Naive thymus-derived CD8-positive, alpha-beta T cell (primary cell): Measurements from ENCODE around the gene ANKS1B. TPM values are rescaled to one million over a fixed set of nuclear protein-coding genes. Genes with fewer than 3 reads are reported as not detected.

Experiments
- ATAC-seq, 2 donors: fragments of 150-1000 bp; cut with Tn5 transposase in 1 of 2; sonication (Bioruptor Pico), chemical (Tn5 transposase) in 1 of 2; 1 replicate in 1 of 2; 2 replicates in 1 of 2; pipeline ENCODE4 v1.10.0; 2021; ENCODE audit warnings: mild to moderate bottlenecking in 2 of 2, moderate library complexity in 2 of 2
- POLR2A ChIA-PET: fragments of 350-600 bp; sonication (Branson Sonifier 250); formaldehyde crosslinking; loops from one replicate; lab custom pipeline; 2021; ENCODE audit warnings: antibody characterized with exemption; lab: Charles Lee
- DNase-seq, 10 donors: peaks; one replicate each; pipeline versions ENCODE4 v3.0.0 to v3.0.0-alpha.2; 2020 to 2022
- H3K27ac Mint-ChIP-seq, 10 donors: one replicate each; pipeline ENCODE4 v1.8.0; 2020 to 2022; ENCODE audit warnings: mild to moderate bottlenecking in 10 of 10, mixed read lengths in 10 of 10, moderate library complexity in 4 of 10, inconsistent platforms in 1 of 10
- H3K27me3 Mint-ChIP-seq, 5 donors: one replicate each; pipeline ENCODE4 v1.8.0; 2021 to 2022; ENCODE audit warnings: mixed read lengths in 5 of 5
- H3K36me3 Mint-ChIP-seq, 3 donors: one replicate each; pipeline ENCODE4 v1.8.0; 2020 to 2022; ENCODE audit warnings: mixed read lengths in 3 of 3, mild to moderate bottlenecking in 2 of 3, inconsistent platforms in 1 of 3
- H3K4me1 Mint-ChIP-seq, 4 donors: one replicate each; pipeline ENCODE4 v1.8.0; 2021 to 2022; ENCODE audit warnings: mixed read lengths in 4 of 4
- H3K4me3 Mint-ChIP-seq, 10 donors: one replicate each; pipeline ENCODE4 v1.8.0; 2020 to 2022; ENCODE audit warnings: mild to moderate bottlenecking in 10 of 10, mixed read lengths in 10 of 10, moderate library complexity in 6 of 10, inconsistent platforms in 1 of 10
- H3K9me3 Mint-ChIP-seq, 9 donors: one replicate each; pipeline ENCODE4 v1.8.0; 2020 to 2022; ENCODE audit warnings: mixed read lengths in 9 of 9, mild to moderate bottlenecking in 3 of 9, inconsistent platforms in 1 of 9, moderate library complexity in 1 of 9
- polyA plus RNA-seq, 3 donors: library from polyadenylated mRNA; unstranded; fragments of 300-500 nt; fragmentation: Illumina TruSeq; gene quantifications; one replicate each; pipeline ENCODE4 v1.2.3, GENCODE V29; 2021
- total RNA-seq, 8 experiments: library from RNA in 2 of 8; stranded (reverse) in 2 of 8; gene quantifications; one replicate each; pipeline ENCODE4 v1.2.3 and lab custom pipeline; 2021 to 2026

The ANKS1B gene
- total and polyA plus RNA-seq, 5 experiments from 2014 or later, result not detected

DNA sequence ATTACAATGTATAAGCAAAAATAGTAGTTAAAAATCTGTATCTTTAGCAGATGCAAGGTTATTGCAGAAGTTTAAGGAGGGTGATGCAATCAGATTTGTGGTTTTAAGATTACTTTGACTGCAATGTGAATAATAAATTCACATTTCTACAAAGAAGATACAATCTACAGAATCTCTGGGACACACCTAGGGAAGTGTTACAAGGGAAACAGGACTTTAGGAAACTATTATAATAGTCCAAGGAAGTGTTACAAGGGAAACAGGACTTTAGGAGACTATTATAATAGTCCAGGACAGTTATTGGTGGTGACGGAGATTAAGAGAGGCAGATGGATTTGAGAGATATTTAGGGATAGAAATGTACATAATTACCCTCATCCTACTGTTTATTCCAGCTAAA, 491.5 kb downstream of the ANKS1B start:
- DNase-seq (no peak), ATAC-seq (no peak)
- Mint-ChIP-seq H3K9me3 (peaks cover 3 to 19% (median 11%) of the 10 kb centered on the region in 9 donors), H3K4me1 (no peaks in the 10 kb centered on the region), H3K27ac (no peak overlapping the region), H3K4me3 (no peak overlapping the region), H3K36me3 (no peaks in the 10 kb centered on the region), H3K27me3 (no peaks in the 10 kb centered on the region)
- POLR2A ChIA-PET, result no interaction called here

DNA sequence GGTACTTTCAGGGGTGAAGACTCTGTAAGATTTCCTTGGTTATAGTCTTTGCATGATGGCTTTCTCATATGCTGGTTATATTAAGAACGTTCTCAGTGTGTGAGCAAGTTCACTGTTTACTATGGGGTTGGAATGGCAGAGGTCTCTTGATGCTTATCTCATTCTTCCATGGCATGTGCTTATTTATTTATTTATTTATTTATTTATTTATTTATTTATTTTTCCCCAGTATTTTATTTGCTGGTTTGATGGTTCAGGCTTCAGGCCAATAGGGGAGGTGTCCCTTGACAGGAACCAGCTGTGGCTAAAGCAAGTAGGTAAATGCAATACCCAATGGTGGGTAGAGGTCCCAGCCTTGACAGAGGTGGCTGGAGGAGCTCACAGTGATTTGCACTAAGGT, 498.5 kb downstream of the ANKS1B start:
- ATAC-seq (no peak), DNase-seq (no peak)
- H3K27me3 Mint-ChIP-seq, result no peaks in the 10 kb centered on the region
- H3K4me1 Mint-ChIP-seq, result no peaks in the 10 kb centered on the region
- H3K4me3 Mint-ChIP-seq, result no peak overlapping the region
- peaks cover 0 to 5% (median 0%) of the 10 kb centered on the region in 3 donors for H3K36me3 Mint-ChIP-seq
- H3K27ac Mint-ChIP-seq, result no peak overlapping the region
- POLR2A ChIA-PET, result no interaction called here
- H3K9me3 Mint-ChIP-seq, result peaks cover 7 to 48% (median 22%) of the 10 kb centered on the region in 9 donors

DNA sequence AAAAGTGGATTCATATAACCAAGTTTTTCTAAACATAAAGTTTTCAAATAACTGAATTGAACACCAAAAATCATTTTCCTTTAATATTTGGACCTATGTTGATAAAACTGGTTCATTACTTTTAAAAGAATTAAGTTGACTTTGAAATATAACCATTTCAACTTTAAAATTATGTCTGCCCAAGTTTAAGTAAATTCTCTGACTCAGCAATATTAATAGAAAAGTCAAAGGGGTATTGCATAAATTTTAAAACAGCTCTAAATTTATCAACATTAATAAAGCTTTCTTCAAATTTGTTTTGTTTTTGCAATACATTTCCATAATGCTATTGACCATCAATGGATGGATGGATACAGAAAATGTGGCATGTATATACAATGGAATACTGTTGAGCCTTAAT, 505.6 kb downstream of the ANKS1B start:
- H3K4me1 Mint-ChIP-seq, result no peaks in the 10 kb centered on the region
- H3K36me3 Mint-ChIP-seq, result no peaks in the 10 kb centered on the region
- ATAC-seq, result no peak
- H3K9me3 Mint-ChIP-seq, result peaks cover 1 to 30% (median 9%) of the 10 kb centered on the region in 9 donors
- H3K27me3 Mint-ChIP-seq, result no peaks in the 10 kb centered on the region
- H3K4me3 Mint-ChIP-seq, result no peak overlapping the region
- DNase-seq, result no peak
- no peak overlapping the region for H3K27ac Mint-ChIP-seq
- POLR2A ChIA-PET, result no interaction called here

DNA sequence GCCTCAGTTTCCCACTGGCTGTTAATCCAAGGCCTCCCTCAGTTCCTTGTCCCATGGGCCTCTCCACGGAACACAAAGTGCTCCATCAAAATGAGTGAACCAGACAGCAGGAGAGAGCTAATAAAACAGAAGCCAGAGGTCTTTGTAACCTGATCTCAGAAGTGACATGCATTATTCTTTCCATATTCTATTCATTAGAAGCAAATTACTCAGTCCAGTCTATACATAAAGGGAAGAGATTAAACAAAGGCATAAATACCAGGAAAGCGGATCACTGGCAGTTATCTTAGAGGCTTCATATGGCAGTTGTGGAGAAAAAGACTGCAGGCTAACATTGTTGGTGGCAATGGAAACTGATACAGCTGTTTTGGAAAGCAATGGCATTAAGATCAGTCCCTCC, 507.8 kb downstream of the ANKS1B start:
- DNase-seq, result no peak
- no peaks in the 10 kb centered on the region for H3K4me1 Mint-ChIP-seq
- peaks cover 0 to 10% (median 4%) of the 10 kb centered on the region in 9 donors for H3K9me3 Mint-ChIP-seq
- POLR2A ChIA-PET, result no interaction called here
- no peak overlapping the region for H3K4me3 Mint-ChIP-seq
- no peaks in the 10 kb centered on the region for H3K36me3 Mint-ChIP-seq
- no peak for ATAC-seq
- no peak overlapping the region for H3K27ac Mint-ChIP-seq
- no peaks in the 10 kb centered on the region for H3K27me3 Mint-ChIP-seq

DNA sequence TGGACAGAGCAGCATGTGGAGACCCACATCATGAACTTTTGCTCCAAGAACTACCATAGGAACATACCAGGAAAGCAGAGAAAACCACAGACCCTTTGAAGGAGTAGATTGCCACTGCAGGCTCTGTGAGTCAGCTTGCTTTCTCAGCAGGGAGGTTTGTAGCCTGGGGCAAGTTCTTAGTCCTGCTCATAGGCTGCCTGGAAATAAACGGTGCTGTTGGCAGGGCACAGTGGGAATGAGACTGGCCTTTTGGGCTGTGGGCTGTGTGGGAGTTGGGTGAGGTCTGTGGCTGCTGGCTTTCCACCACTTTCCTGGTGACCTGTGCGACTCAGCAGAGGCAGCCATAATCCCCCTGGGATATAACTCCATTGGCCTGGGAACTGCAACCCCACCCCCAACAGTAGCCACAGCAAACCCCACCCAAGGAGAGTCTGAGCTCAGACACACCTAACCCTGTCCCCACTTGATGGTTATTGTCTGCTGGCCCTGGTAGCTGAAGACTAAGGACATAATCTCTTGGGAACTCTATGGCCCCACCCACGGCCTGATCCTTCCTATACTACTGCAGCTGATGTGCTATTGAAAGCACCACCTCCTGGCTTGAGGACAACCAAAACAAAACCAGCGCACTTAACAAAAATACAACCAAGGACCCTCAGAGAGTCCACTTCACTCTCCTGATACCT, 529.2 kb downstream of the ANKS1B start:
- no peaks in the 10 kb centered on the region for H3K4me1 Mint-ChIP-seq
- POLR2A ChIA-PET, result no interaction called here

DNA sequence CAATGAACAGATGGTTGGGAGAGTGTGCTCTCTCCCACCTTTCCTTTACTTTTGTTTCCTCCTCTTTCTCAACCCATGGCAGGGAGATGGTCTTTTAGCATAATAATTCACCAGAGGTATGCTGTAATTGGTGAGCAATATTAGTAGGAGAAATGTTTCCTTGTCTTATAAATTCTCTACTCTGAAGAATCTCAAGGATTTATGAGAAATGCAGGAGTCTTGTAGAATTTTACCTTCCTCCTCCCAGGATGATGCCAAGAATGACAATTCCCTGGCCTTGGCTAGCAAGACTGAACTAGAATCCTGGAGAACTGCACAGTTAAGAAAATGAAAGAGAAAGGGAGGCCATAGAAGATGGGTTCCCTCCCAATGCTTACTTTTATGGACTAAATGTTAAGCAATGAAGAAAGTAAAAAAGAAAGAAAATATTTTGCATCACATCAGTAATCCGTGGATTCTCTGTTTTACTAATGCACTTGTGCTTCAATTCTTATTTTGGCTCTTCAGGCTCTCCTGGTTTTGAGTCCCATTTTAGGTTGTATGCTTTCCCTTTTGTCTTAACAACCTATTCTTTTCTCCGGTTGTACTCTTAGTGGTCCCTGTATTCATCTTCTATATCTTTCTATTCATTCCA, 530.1 kb downstream of the ANKS1B start:
- POLR2A ChIA-PET, result no interaction called here
- Mint-ChIP-seq H3K27me3 (peaks cover 0 to under 1% (median 0%) of the 10 kb centered on the region in 5 donors), H3K9me3 (peaks cover 4 to 36% (median 10%) of the 10 kb centered on the region in 9 donors), H3K4me1 (no peaks in the 10 kb centered on the region), H3K27ac (no peak overlapping the region), H3K4me3 (no peak overlapping the region), H3K36me3 (no peaks in the 10 kb centered on the region)
- no peak for DNase-seq
- ATAC-seq, result no peak

More for the DNA sequence above, 529.2 kb downstream of the ANKS1B start:
- DNase-seq (no peak), ATAC-seq (no peak)
- Mint-ChIP-seq H3K36me3 (no peaks in the 10 kb centered on the region), H3K27me3 (peaks cover 0 to 2% (median 0%) of the 10 kb centered on the region in 5 donors), H3K27ac (no peak overlapping the region), H3K4me3 (no peak overlapping the region), H3K9me3 (peaks cover 4 to 44% (median 12%) of the 10 kb centered on the region in 9 donors)

DNA sequence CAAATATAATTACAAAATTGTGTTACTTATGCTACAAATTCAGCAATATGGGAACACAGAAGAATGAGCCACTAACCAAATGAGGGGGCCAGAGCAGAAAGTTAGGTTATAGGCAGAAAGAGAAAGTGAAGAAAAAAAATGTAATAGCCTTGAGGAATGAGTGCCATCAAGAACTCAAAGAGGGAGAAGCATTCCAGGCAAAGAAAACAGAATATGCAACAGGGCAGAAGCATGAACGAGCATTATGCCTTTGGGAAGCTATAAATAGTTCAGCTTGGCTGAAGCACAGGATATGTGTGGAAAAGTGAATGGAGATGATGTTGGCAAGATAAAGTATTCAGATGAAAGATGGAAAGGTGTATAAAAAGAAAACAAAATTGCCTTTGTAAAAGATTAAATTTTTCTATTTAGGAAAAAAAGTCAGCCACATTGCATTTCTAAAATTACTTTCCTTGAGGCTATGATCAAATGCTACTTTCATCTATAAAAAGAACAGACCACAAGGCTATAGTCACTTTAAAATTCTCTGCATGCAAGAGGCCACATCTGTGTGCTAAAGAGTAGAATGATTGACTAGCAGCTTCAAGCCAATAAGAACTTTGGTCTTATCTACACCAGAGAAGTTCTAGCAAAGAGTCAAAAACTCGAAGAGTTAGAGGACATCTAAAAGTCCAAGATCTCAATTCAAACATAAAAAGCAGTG, 530.7 kb downstream of the ANKS1B start:
- no peak for DNase-seq
- Mint-ChIP-seq H3K4me3 (no peak overlapping the region), H3K9me3 (peaks cover 0 to 35% (median 7%) of the 10 kb centered on the region in 9 donors), H3K27me3 (no peaks in the 10 kb centered on the region), H3K27ac (no peak overlapping the region), H3K4me1 (no peaks in the 10 kb centered on the region), H3K36me3 (no peaks in the 10 kb centered on the region)
- POLR2A ChIA-PET, result no interaction called here
- ATAC-seq, result no peak

DNA sequence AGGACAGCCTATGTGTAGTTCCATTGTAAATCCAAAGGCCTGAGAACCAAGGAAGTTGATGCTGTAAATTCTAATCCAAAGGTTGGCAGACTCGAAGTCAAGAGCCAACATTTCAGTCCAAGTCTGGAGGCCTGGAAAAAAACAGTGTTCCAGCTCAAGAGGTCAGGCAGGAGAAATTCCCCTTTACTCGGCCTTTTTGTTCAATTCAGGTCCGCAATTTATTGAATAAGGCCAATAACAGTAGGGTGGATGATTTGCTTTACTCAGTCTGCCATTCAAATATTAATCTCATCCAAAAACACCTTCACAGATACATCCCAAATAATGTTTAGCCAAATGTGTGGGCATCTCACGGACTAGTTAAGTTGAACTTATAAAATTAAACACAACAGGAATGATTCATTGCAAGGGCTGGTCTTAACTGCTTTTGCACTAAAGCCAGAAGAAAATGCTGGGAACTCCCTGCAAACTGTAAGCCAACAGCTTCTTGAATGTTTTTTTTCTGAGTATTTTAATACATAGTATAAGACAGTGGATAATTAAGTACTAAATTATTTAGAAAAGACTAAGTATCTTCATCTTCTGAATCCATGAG, 534.6 kb downstream of the ANKS1B start:
- POLR2A ChIA-PET, result no interaction called here
- no peaks in the 10 kb centered on the region for H3K27me3 Mint-ChIP-seq

DNA sequence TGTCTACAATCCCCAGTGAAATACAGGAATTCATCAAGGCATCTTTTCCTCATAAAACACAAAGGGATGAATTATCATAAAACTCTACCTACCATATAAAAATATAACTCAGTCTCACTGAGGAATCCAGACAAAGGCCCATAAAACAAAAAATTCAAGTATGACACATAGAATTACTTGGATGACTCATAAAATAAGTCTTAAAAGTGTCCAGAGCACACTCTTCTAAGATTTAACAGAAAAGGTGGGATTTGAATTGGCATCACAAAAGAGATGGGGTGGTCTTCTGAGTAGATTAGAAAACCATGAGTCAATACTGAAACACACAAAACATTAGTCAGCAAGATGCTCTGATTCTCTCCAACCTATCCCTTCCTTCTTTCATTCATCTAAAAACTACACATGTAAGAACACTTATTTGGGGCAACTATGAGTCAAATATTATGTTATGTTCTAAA, 539.8 kb downstream of the ANKS1B start:
- H3K36me3 Mint-ChIP-seq, result no peaks in the 10 kb centered on the region
- POLR2A ChIA-PET, result no interaction called here
- H3K27me3 Mint-ChIP-seq, result no peaks in the 10 kb centered on the region
- no peaks in the 10 kb centered on the region for H3K4me1 Mint-ChIP-seq
- DNase-seq (no peak), ATAC-seq (no peak)
- H3K9me3 Mint-ChIP-seq, result peaks cover 0 to 16% (median 9%) of the 10 kb centered on the region in 9 donors
- H3K4me3 Mint-ChIP-seq, result no peak overlapping the region
- no peak overlapping the region for H3K27ac Mint-ChIP-seq

More for the DNA sequence above, 534.6 kb downstream of the ANKS1B start:
- peaks cover 0 to 19% (median 9%) of the 10 kb centered on the region in 9 donors for H3K9me3 Mint-ChIP-seq
- no peaks in the 10 kb centered on the region for H3K36me3 Mint-ChIP-seq
- ATAC-seq, result no peak
- no peak for DNase-seq
- H3K4me3 Mint-ChIP-seq, result no peak overlapping the region
- no peak overlapping the region for H3K27ac Mint-ChIP-seq
- H3K4me1 Mint-ChIP-seq, result no peaks in the 10 kb centered on the region

DNA sequence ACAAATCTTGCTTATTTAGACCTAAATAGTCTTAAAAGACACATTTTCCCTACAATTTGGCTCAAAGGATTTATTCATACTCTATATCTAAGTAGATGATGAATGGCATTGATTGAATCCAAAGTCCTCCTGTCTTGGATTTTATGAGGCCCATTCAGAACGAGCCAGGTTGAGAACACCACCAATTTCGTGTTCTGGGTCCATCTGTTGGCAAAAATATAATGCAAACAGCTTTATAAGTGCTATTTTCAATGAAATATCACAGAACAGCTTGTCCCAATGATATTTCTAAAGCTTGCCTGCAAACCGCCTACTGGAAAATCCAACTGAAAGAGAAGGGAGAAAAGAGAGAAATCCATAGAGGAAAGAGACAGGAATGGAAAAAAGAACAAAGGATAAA, 542.0 kb downstream of the ANKS1B start:
- Mint-ChIP-seq H3K4me3 (no peak overlapping the region), H3K36me3 (no peaks in the 10 kb centered on the region)
- POLR2A ChIA-PET, result no interaction called here

DNA sequence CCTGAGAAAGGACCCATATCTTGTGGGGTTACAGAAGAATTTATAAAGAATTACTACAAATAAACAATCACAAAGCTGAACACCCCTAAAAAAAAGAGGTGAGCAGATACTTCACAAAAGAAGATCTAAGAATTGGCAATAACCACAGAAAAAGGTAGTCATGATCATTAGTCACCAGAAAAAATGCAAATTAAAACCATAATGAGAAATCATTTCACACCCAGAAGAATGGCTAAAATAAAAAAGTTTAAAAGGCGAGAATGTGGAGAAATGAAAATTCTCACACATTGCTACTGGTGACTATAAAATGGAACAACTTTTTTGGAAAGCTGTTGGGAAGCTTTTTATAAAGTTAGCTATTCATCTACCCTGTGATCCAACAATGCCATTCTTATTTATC, 545.3 kb downstream of the ANKS1B start:
- Mint-ChIP-seq H3K27me3 (no peaks in the 10 kb centered on the region), H3K4me1 (no peaks in the 10 kb centered on the region), H3K27ac (no peak overlapping the region), H3K36me3 (no peaks in the 10 kb centered on the region), H3K9me3 (peaks cover 0 to 15% (median 3%) of the 10 kb centered on the region in 9 donors), H3K4me3 (no peak overlapping the region)
- POLR2A ChIA-PET, result no interaction called here
- no peak for DNase-seq
- no peak for ATAC-seq

More for the DNA sequence above, 542.0 kb downstream of the ANKS1B start:
- Mint-ChIP-seq H3K4me1 (no peaks in the 10 kb centered on the region), H3K27ac (no peak overlapping the region), H3K9me3 (peaks cover 0 to 16% (median 6%) of the 10 kb centered on the region in 9 donors), H3K27me3 (no peaks in the 10 kb centered on the region)
- ATAC-seq, result no peak
- no peak for DNase-seq

DNA sequence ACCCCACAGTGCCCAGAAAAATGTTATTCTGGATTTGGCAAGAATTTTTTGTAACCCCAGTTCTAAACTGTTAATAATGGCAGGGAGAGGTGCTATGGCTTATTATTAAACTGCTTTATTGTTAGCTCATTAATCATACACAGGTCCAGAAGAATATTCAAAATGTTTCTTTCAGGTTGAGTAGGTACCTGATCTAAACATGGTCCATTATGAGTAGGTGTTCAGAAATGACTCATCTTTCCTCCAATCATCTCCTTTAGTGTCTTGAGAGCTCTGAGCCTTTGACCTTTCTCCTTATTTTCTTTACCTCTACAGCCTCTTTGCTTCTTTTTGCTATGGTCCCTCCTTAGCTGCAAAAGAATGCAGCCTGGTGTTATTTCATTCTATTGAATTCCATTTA, 548.2 kb downstream of the ANKS1B start:
- Mint-ChIP-seq H3K27ac (no peak overlapping the region), H3K36me3 (no peaks in the 10 kb centered on the region), H3K27me3 (no peaks in the 10 kb centered on the region), H3K4me1 (no peaks in the 10 kb centered on the region), H3K9me3 (peaks cover 0 to 28% (median 2%) of the 10 kb centered on the region in 9 donors), H3K4me3 (no peak overlapping the region)
- no peak for DNase-seq
- POLR2A ChIA-PET, result no interaction called here
- ATAC-seq, result no peak
